ENCODE data around the gene PRSS36.

DNA sequence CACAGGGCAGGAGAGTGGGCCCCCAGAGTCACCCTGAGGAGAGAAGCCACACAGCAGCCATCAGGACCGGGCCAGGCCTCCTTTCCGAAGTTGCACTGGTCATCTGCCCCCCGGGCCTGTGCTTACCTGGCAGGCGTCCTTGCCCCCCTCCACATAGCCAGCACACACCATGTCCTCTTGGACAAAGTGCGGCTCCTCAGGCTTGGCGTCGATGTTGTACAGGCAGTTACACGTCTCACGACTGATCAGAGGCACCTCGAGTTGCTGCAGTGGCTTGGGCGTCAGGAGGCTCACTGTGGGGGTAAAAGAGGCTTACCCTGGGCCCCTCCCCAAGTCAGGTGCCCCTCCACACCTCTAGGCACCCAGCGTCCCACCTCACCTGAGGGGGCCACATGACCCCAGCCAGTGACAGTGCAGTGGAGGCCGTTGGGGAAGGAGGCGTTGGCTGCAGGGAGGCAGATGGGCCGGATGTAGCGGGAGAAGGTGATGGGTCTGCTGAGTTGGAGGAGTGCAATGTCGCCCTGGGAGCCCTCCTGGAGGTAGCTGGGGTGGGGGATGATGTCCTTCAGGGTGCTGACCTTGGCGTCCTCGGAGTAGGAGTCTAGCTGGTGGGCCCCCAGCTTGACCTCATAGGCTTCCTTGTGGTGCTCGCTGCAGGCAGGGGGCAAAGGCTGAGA lies 17.4 kb downstream of the PRSS36 start:
- TF ChIP-seq, protein P1, sequence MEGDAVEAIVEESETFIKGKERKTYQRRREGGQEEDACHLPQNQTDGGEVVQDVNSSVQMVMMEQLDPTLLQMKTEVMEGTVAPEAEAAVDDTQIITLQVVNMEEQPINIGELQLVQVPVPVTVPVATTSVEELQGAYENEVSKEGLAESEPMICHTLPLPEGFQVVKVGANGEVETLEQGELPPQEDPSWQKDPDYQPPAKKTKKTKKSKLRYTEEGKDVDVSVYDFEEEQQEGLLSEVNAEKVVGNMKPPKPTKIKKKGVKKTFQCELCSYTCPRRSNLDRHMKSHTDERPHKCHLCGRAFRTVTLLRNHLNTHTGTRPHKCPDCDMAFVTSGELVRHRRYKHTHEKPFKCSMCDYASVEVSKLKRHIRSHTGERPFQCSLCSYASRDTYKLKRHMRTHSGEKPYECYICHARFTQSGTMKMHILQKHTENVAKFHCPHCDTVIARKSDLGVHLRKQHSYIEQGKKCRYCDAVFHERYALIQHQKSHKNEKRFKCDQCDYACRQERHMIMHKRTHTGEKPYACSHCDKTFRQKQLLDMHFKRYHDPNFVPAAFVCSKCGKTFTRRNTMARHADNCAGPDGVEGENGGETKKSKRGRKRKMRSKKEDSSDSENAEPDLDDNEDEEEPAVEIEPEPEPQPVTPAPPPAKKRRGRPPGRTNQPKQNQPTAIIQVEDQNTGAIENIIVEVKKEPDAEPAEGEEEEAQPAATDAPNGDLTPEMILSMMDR (IDR thresholded peaks at IDR 0.05), result no peak
- TF ChIP-seq NFYB (CRISPR knock-in tag; conservative IDR thresholded peaks at IDR 0.05; ENCODE audit: low read depth) (no peak; the same call in 1 of the 2 replicates), GRHL2 (CRISPR knock-in tag; IDR thresholded peaks at IDR 0.05; ENCODE audit: insufficient replicate concordance, severe bottlenecking) (no peak), ELF4 (CRISPR knock-in tag; IDR thresholded peaks at IDR 0.05; ENCODE audit: low read depth) (no peak)
- TF ChIP-seq, protein P2, sequence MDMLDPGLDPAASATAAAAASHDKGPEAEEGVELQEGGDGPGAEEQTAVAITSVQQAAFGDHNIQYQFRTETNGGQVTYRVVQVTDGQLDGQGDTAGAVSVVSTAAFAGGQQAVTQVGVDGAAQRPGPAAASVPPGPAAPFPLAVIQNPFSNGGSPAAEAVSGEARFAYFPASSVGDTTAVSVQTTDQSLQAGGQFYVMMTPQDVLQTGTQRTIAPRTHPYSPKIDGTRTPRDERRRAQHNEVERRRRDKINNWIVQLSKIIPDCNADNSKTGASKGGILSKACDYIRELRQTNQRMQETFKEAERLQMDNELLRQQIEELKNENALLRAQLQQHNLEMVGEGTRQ (CRISPR knock-in tag; IDR thresholded peaks at IDR 0.05), result no peak
- TF ChIP-seq, protein P3, sequence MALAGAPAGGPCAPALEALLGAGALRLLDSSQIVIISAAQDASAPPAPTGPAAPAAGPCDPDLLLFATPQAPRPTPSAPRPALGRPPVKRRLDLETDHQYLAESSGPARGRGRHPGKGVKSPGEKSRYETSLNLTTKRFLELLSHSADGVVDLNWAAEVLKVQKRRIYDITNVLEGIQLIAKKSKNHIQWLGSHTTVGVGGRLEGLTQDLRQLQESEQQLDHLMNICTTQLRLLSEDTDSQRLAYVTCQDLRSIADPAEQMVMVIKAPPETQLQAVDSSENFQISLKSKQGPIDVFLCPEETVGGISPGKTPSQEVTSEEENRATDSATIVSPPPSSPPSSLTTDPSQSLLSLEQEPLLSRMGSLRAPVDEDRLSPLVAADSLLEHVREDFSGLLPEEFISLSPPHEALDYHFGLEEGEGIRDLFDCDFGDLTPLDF (CRISPR knock-in tag; IDR thresholded peaks at IDR 0.05), result no peak
- TF ChIP-seq, protein P4, sequence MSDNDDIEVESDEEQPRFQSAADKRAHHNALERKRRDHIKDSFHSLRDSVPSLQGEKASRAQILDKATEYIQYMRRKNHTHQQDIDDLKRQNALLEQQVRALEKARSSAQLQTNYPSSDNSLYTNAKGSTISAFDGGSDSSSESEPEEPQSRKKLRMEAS (CRISPR knock-in tag; IDR thresholded peaks at IDR 0.05), result no peak
